GM23338 (cell line): ENCODE data around the gene FANCC. TPM values are rescaled to one million over a fixed set of nuclear protein-coding genes. Genes with fewer than 3 reads are reported as not detected.

Source experiments
- ATAC-seq: fragments of 200-7000 bp; cut with Tn5 transposase; 3 replicates; pipeline ENCODE4 v1.9.1; 2020
- DNase-seq: peaks from one replicate; pipeline ENCODE4 v3.0.0-alpha.2; 2015; ENCODE audit warnings: low spot score
- H2AFZ ChIP-seq: fragments of 200-600 bp; sonication (generic); 2 replicates; pipeline ENCODE4 v1.8.0; 2016; ENCODE audit warnings: antibody characterized with exemption, mild to moderate bottlenecking, moderate library complexity
- H3F3A ChIP-seq: fragments of 200-600 bp; sonication (generic); replicated peaks from 2 replicates; pipeline ENCODE4 v1.8.0; 2017; ENCODE audit warnings: antibody characterized with exemption, mixed run types, low read depth
- H3K27ac ChIP-seq: fragments of 200-600 bp; sonication (generic); 2 replicates; pipeline ENCODE4 v1.6.1; 2016; ENCODE audit warnings: low read depth
- H3K27me3 ChIP-seq: fragments of 200-600 bp; sonication (generic); 2 replicates; pipeline ENCODE4 v1.8.0; 2016; ENCODE audit warnings: mild to moderate bottlenecking, mixed run types, moderate library complexity; ENCODE audit not compliant: insufficient read depth
- H3K36me3 ChIP-seq: fragments of 200-600 bp; sonication (generic); 2 replicates; pipeline ENCODE4 v1.8.0; 2016; ENCODE audit warnings: mild to moderate bottlenecking; ENCODE audit not compliant: insufficient read depth
- H3K4me1 ChIP-seq: fragments of 200-600 bp; sonication (generic); 2 replicates; pipeline ENCODE4 v1.8.0; 2016; ENCODE audit warnings: mild to moderate bottlenecking, moderate library complexity; ENCODE audit not compliant: insufficient read depth
- H3K4me2 ChIP-seq: fragments of 200-600 bp; sonication (generic); 2 replicates; pipeline ENCODE4 v1.7.1; 2017; ENCODE audit warnings: mixed run types
- H3K4me3 ChIP-seq: fragments of 200-600 bp; sonication (generic); 2 replicates; pipeline ENCODE4 v1.6.1; 2016; ENCODE audit warnings: mixed run types
- H3K79me2 ChIP-seq: fragments of 200-600 bp; sonication (generic); replicated peaks from 2 replicates; pipeline ENCODE4 v1.8.0; 2017; ENCODE audit warnings: mild to moderate bottlenecking; ENCODE audit not compliant: insufficient read depth
- H3K9me2 ChIP-seq: fragments of 200-600 bp; sonication (generic); 2 replicates; pipeline ENCODE4 v1.8.0; 2017; ENCODE audit not compliant: insufficient read depth
- H4K20me1 ChIP-seq: fragments of 200-600 bp; sonication (generic); replicated peaks from 2 replicates; pipeline ENCODE4 v1.8.0; 2017; ENCODE audit warnings: mild to moderate bottlenecking; ENCODE audit not compliant: insufficient read depth
- H3K27ac Mint-ChIP-seq: 2 replicates; pipeline ENCODE4 v1.8.0; 2020; ENCODE audit warnings: inconsistent platforms, mild to moderate bottlenecking, moderate library complexity, mixed read lengths
- H3K27me3 Mint-ChIP-seq: 3 replicates; pipeline ENCODE4 v1.8.0; 2022; ENCODE audit warnings: low read depth, mild to moderate bottlenecking, moderate library complexity, mixed read lengths, inconsistent platforms; ENCODE audit not compliant: insufficient read depth, poor library complexity
- H3K36me3 Mint-ChIP-seq: 3 replicates; pipeline ENCODE4 v1.8.0; 2021; ENCODE audit warnings: low read depth, mild to moderate bottlenecking, inconsistent platforms, moderate library complexity, mixed read lengths
- H3K4me1 Mint-ChIP-seq: 3 replicates; pipeline ENCODE4 v1.8.0; 2020; ENCODE audit warnings: mild to moderate bottlenecking, inconsistent platforms, mixed read lengths
- H3K4me3 Mint-ChIP-seq: 3 replicates; pipeline ENCODE4 v1.8.0; 2021; ENCODE audit warnings: moderate library complexity, mild to moderate bottlenecking, inconsistent platforms, mixed read lengths
- H3K9me3 Mint-ChIP-seq: 3 replicates; pipeline ENCODE4 v1.8.0; 2020; ENCODE audit warnings: moderate library complexity, mild to moderate bottlenecking, inconsistent platforms, mixed read lengths
- CREB1 ChIP-seq: fragments of 250-450 bp; sonication (Bioruptor Pico); IDR thresholded peaks from 2 replicates; pipeline ENCODE4 v1.5.0; 2020; ENCODE audit warnings: low read depth, mild to moderate bottlenecking, moderate library complexity
- ZNF114 ChIP-seq: fragments of 250-450 bp; sonication (Bioruptor Pico); IDR thresholded peaks from 2 replicates; pipeline ENCODE4 v1.5.0; 2020; ENCODE audit warnings: mild to moderate bottlenecking, moderate library complexity
- ZNF331 ChIP-seq: fragments of 250-450 bp; sonication (Bioruptor Pico); IDR thresholded peaks from 2 replicates; pipeline ENCODE4 v1.5.0; 2020; ENCODE audit warnings: low read depth, mild to moderate bottlenecking, moderate library complexity
- polyA plus RNA-seq: library from polyadenylated mRNA; unstranded; fragments of >200 nt; fragmentation: Nextera tagmentation; extraction: Ambion mirVana; gene quantifications from 2 replicates; pipeline ENCODE4 v1.2.1, GENCODE V29; 2016
- total RNA-seq: library from RNA; depleted of rRNA; stranded (reverse); fragments of >200 nt; shearing (Covaris generic); gene quantifications from 2 replicates; pipeline ENCODE4 v1.2.3, GENCODE V29; 2014
- TF ChIP-seq, protein P1 (sequence below), 2 experiments: fragments of 200-600 bp in 1 of 2; sonication (generic) in 1 of 2; conservative IDR thresholded peaks; 2 replicates each; pipeline versions ENCODE4 v1.5.1 to v1.6.1; 2016 to 2017; ENCODE audit warnings: antibody characterized with exemption in 2 of 2, low read depth in 2 of 2, mild to moderate bottlenecking in 2 of 2, moderate library complexity in 1 of 2
- TF ChIP-seq, protein P2 (sequence below): IDR thresholded peaks from one replicate; pipeline ENCODE4 v1.6.1; 2018; ENCODE audit warnings: antibody characterized with exemption; ENCODE audit not compliant: unreplicated experiment
- TF ChIP-seq, protein P3 (sequence below): IDR thresholded peaks from 2 replicates; pipeline ENCODE4 v1.6.1; 2016; ENCODE audit warnings: antibody characterized with exemption
- TF ChIP-seq, protein P4 (sequence below): fragments of 250-450 bp; sonication (Bioruptor Pico); IDR thresholded peaks from 2 replicates; pipeline ENCODE4 v1.5.0; 2020; ENCODE audit warnings: mild to moderate bottlenecking, moderate library complexity

FANCC gene
- total and polyA plus RNA-seq, 2 experiments from 2014 or later, result 7.8 to 18.1 TPM

DNA sequence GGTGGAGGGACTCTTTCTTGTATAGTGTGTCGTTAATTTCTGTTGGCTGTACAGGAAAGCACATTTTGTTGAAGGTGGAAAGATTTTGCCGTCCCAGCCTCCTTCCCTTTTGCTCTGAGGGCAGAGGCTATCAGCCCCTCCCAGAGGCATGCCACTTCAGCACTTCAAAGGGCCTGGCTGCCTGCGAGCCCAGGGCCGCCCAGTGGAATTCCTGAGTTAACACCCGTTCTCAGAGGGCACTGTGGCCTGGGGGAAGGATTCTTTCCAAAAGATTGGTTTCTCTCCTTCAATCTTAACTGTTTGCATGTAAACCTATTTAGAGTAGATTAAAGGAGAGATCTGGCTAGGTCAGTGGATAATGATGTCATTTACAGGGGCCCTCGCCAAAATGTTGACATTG is 238.6 kb downstream of the FANCC start:
- no peak overlapping the region for H3K4me2 ChIP-seq
- H3K27ac ChIP-seq, result no peak overlapping the region
- no peaks in the 10 kb centered on the region for H3K79me2 ChIP-seq
- H3K4me1 ChIP-seq, result 0 out of 2 replicates have a peak, but pooled peaks cover 8% of the 10 kb centered on the region
- no peak for TF ChIP-seq ZNF331
- TF ChIP-seq, protein P1, sequence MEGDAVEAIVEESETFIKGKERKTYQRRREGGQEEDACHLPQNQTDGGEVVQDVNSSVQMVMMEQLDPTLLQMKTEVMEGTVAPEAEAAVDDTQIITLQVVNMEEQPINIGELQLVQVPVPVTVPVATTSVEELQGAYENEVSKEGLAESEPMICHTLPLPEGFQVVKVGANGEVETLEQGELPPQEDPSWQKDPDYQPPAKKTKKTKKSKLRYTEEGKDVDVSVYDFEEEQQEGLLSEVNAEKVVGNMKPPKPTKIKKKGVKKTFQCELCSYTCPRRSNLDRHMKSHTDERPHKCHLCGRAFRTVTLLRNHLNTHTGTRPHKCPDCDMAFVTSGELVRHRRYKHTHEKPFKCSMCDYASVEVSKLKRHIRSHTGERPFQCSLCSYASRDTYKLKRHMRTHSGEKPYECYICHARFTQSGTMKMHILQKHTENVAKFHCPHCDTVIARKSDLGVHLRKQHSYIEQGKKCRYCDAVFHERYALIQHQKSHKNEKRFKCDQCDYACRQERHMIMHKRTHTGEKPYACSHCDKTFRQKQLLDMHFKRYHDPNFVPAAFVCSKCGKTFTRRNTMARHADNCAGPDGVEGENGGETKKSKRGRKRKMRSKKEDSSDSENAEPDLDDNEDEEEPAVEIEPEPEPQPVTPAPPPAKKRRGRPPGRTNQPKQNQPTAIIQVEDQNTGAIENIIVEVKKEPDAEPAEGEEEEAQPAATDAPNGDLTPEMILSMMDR (conservative IDR thresholded peaks at IDR 0.05; ENCODE audit: low read depth in 2 of 2), result 0 out of 4 replicates have a peak, but pooled peaks of 1 of the 2 experiments have one; percentile 9
- Mint-ChIP-seq H3K27me3 (peaks cover 11% of the 10 kb centered on the region), H3K36me3 (no peaks in the 10 kb centered on the region; the same call in 2 of the 3 replicates), H3K27ac (no peak overlapping the region), H3K4me1 (peaks cover 35% of the 10 kb centered on the region), H3K4me3 (no peak overlapping the region), H3K9me3 (no peaks in the 10 kb centered on the region)
- no peaks in the 10 kb centered on the region for H3K9me2 ChIP-seq
- H3K4me3 ChIP-seq, result no peak overlapping the region
- peak; percentile 59 for DNase-seq
- H3K27me3 ChIP-seq, result no peaks in the 10 kb centered on the region
- peak; percentile 84 for ATAC-seq
- no peaks in the 10 kb centered on the region for H3K36me3 ChIP-seq
- no peaks in the 10 kb centered on the region; the same call in 1 of the 2 replicates for H4K20me1 ChIP-seq
- no peak overlapping the region for H2AFZ ChIP-seq
- no peaks in the 10 kb centered on the region for H3F3A ChIP-seq

DNA sequence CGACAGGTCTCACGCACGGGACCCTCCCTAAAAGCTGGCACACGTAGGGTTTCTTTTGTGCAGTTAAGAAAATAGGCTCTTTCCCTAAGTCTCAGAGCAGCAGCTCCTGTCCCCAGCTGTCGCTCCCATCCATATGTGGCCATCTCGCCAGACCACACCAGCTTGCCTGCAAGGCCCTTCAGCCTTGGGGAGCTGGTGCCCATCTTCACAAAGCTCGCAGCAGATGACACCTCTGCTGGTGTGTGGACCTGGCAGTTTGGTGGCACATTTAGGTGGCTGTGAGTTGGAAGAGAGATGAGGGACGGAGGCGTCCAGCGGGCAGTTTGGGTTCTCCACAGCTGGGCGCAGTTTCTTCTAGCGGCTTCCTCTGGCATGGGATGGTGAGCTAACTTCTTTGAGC is 239.0 kb downstream of the FANCC start:
- H3K27me3 ChIP-seq, result no peaks in the 10 kb centered on the region
- H3K4me2 ChIP-seq, result no peak overlapping the region
- Mint-ChIP-seq H3K36me3 (no peaks in the 10 kb centered on the region; the same call in 2 of the 3 replicates), H3K4me3 (no peak overlapping the region), H3K27ac (no peak overlapping the region), H3K9me3 (no peaks in the 10 kb centered on the region), H3K27me3 (peaks cover 11% of the 10 kb centered on the region), H3K4me1 (peaks cover 35% of the 10 kb centered on the region)
- DNase-seq (no peak), ATAC-seq (no peak)
- H3K27ac ChIP-seq, result 0 out of 2 replicates have a peak overlapping the region, but pooled peaks have one; percentile 59
- H4K20me1 ChIP-seq, result no peaks in the 10 kb centered on the region; the same call in 1 of the 2 replicates
- no peaks in the 10 kb centered on the region for H3K9me2 ChIP-seq
- H3K36me3 ChIP-seq, result no peaks in the 10 kb centered on the region
- H2AFZ ChIP-seq, result no peak overlapping the region
- H3F3A ChIP-seq, result no peaks in the 10 kb centered on the region
- no peaks in the 10 kb centered on the region for H3K79me2 ChIP-seq
- H3K4me3 ChIP-seq, result no peak overlapping the region
- H3K4me1 ChIP-seq, result 0 out of 2 replicates have a peak, but pooled peaks cover 8% of the 10 kb centered on the region
- TF ChIP-seq ZNF114 (CRISPR knock-in tag), result no peak
- TF ChIP-seq CREB1 (CRISPR knock-in tag), result no peak
- TF ChIP-seq, protein P2, sequence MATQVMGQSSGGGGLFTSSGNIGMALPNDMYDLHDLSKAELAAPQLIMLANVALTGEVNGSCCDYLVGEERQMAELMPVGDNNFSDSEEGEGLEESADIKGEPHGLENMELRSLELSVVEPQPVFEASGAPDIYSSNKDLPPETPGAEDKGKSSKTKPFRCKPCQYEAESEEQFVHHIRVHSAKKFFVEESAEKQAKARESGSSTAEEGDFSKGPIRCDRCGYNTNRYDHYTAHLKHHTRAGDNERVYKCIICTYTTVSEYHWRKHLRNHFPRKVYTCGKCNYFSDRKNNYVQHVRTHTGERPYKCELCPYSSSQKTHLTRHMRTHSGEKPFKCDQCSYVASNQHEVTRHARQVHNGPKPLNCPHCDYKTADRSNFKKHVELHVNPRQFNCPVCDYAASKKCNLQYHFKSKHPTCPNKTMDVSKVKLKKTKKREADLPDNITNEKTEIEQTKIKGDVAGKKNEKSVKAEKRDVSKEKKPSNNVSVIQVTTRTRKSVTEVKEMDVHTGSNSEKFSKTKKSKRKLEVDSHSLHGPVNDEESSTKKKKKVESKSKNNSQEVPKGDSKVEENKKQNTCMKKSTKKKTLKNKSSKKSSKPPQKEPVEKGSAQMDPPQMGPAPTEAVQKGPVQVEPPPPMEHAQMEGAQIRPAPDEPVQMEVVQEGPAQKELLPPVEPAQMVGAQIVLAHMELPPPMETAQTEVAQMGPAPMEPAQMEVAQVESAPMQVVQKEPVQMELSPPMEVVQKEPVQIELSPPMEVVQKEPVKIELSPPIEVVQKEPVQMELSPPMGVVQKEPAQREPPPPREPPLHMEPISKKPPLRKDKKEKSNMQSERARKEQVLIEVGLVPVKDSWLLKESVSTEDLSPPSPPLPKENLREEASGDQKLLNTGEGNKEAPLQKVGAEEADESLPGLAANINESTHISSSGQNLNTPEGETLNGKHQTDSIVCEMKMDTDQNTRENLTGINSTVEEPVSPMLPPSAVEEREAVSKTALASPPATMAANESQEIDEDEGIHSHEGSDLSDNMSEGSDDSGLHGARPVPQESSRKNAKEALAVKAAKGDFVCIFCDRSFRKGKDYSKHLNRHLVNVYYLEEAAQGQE, result no peak
- TF ChIP-seq, protein P3, sequence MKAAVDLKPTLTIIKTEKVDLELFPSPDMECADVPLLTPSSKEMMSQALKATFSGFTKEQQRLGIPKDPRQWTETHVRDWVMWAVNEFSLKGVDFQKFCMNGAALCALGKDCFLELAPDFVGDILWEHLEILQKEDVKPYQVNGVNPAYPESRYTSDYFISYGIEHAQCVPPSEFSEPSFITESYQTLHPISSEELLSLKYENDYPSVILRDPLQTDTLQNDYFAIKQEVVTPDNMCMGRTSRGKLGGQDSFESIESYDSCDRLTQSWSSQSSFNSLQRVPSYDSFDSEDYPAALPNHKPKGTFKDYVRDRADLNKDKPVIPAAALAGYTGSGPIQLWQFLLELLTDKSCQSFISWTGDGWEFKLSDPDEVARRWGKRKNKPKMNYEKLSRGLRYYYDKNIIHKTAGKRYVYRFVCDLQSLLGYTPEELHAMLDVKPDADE, result no peak
- TF ChIP-seq, protein P4, sequence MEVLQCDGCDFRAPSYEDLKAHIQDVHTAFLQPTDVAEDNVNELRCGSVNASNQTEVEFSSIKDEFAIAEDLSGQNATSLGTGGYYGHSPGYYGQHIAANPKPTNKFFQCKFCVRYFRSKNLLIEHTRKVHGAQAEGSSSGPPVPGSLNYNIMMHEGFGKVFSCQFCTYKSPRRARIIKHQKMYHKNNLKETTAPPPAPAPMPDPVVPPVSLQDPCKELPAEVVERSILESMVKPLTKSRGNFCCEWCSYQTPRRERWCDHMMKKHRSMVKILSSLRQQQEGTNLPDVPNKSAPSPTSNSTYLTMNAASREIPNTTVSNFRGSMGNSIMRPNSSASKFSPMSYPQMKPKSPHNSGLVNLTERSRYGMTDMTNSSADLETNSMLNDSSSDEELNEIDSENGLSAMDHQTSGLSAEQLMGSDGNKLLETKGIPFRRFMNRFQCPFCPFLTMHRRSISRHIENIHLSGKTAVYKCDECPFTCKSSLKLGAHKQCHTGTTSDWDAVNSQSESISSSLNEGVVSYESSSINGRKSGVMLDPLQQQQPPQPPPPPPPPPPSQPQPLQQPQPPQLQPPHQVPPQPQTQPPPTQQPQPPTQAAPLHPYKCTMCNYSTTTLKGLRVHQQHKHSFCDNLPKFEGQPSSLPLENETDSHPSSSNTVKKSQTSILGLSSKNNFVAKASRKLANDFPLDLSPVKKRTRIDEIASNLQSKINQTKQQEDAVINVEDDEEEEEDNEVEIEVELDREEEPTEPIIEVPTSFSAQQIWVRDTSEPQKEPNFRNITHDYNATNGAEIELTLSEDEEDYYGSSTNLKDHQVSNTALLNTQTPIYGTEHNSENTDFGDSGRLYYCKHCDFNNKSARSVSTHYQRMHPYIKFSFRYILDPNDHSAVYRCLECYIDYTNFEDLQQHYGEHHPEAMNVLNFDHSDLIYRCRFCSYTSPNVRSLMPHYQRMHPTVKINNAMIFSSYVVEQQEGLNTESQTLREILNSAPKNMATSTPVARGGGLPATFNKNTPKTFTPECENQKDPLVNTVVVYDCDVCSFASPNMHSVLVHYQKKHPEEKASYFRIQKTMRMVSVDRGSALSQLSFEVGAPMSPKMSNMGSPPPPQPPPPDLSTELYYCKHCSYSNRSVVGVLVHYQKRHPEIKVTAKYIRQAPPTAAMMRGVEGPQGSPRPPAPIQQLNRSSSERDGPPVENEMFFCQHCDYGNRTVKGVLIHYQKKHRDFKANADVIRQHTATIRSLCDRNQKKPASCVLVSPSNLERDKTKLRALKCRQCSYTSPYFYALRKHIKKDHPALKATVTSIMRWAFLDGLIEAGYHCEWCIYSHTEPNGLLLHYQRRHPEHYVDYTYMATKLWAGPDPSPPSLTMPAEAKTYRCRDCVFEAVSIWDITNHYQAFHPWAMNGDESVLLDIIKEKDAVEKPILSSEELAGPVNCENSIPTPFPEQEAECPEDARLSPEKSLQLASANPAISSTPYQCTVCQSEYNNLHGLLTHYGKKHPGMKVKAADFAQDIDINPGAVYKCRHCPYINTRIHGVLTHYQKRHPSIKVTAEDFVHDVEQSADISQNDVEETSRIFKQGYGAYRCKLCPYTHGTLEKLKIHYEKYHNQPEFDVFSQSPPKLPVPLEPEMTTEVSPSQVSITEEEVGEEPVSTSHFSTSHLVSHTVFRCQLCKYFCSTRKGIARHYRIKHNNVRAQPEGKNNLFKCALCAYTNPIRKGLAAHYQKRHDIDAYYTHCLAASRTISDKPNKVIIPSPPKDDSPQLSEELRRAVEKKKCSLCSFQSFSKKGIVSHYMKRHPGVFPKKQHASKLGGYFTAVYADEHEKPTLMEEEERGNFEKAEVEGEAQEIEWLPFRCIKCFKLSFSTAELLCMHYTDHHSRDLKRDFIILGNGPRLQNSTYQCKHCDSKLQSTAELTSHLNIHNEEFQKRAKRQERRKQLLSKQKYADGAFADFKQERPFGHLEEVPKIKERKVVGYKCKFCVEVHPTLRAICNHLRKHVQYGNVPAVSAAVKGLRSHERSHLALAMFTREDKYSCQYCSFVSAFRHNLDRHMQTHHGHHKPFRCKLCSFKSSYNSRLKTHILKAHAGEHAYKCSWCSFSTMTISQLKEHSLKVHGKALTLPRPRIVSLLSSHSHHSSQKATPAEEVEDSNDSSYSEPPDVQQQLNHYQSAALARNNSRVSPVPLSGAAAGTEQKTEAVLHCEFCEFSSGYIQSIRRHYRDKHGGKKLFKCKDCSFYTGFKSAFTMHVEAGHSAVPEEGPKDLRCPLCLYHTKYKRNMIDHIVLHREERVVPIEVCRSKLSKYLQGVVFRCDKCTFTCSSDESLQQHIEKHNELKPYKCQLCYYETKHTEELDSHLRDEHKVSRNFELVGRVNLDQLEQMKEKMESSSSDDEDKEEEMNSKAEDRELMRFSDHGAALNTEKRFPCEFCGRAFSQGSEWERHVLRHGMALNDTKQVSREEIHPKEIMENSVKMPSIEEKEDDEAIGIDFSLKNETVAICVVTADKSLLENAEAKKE (CRISPR knock-in tag), result no peak
